ENCODE data around the gene DCAF5.
"Not testable (repeated sequence)": the region's sequence is repeated elsewhere in the genome, so short reads cannot be mapped to it uniquely, and the experiment has no call there.

The DCAF5 gene

GRCh38 chr14:69040353-69040752 lies 112.6 kb downstream of the DCAF5 start:
- DNase-seq, result no peak

- DNase-seq, result no peak
Measured at GRCh38 chr14:69039288-69039628, 113.7 kb downstream of the DCAF5 start.

GRCh38 chr14:69038455-69039287 lies 114.2 kb downstream of the DCAF5 start:
- DNase-seq, result no peak

GRCh38 chr14:69037790-69038454 lies 115.0 kb downstream of the DCAF5 start:
- no peak for DNase-seq

GRCh38 chr14:69036757-69037506 lies 116.0 kb downstream of the DCAF5 start:
- no peak for DNase-seq

GRCh38 chr14:69034612-69035262 lies 118.2 kb downstream of the DCAF5 start:
- DNase-seq, result no peak

GRCh38 chr14:69027242-69027913 lies 125.5 kb downstream of the DCAF5 start:
- DNase-seq, result no peak

GRCh38 chr14:69023035-69023434 lies 129.9 kb downstream of the DCAF5 start:
- no peak for DNase-seq

GRCh38 chr14:69022093-69022492 lies 130.8 kb downstream of the DCAF5 start:
- DNase-seq, result not testable (repeated sequence)

- no peak for DNase-seq
Measured at GRCh38 chr14:69017706-69018105, 135.2 kb downstream of the DCAF5 start.

GRCh38 chr14:69014829-69015259 lies 138.1 kb downstream of the DCAF5 start:
- DNase-seq, result no peak

- no peak for DNase-seq
Measured at GRCh38 chr14:69013943-69014782, 138.8 kb downstream of the DCAF5 start.

- DNase-seq, result no peak
Measured at GRCh38 chr14:69012256-69012953, 140.5 kb downstream of the DCAF5 start.

GRCh38 chr14:69010648-69011047 lies 142.3 kb downstream of the DCAF5 start:
- no peak for DNase-seq

GRCh38 chr14:69008421-69008884 lies 144.5 kb downstream of the DCAF5 start:
- no peak for DNase-seq

- DNase-seq, result no peak
Measured at GRCh38 chr14:69006346-69006745, 146.6 kb downstream of the DCAF5 start.

- DNase-seq, result no peak
Measured at GRCh38 chr14:69005432-69006148, 147.3 kb downstream of the DCAF5 start.

GRCh38 chr14:69004731-69005431 lies 148.0 kb downstream of the DCAF5 start:
- no peak for DNase-seq

GRCh38 chr14:69003626-69004025 lies 149.3 kb downstream of the DCAF5 start:
- no peak for DNase-seq
